DOHH2 (cell line): ENCODE data around the gene FEM1C.

Source experiments
- CTCF ChIP-seq: fragments of 200-600 bp; sonication (generic); IDR thresholded peaks from one replicate; pipeline ENCODE4 v1.5.1; 2014; ENCODE audit warnings: antibody characterized with exemption, mild to moderate bottlenecking, low read depth, low read length; ENCODE audit not compliant: poor library complexity, severe bottlenecking
- EZH2phosphoT487 ChIP-seq: fragments of 200-600 bp; sonication (generic); IDR thresholded peaks from 2 replicates; pipeline ENCODE4 v1.6.1; 2017; ENCODE audit warnings: borderline replicate concordance, mild to moderate bottlenecking, antibody characterized with exemption, low read length, moderate library complexity, mixed read lengths

- TF ChIP-seq CTCF (no peak), EZH2phosphoT487 (no peak)
Measured at GRCh38 chr5:115589043-115589442, 44.5 kb upstream of the FEM1C start.
